ENCODE measurements around the gene SCGB2B2.

Gene SCGB2B2

GRCh38 chr19:34677386-34678084, 576 bp upstream of the SCGB2B2 start, which contains the start of gene ZNF302:
Gene ZNF302 (plus strand): TSS chr19:34677678. CDS start chr19:34678805, 1,127 bp downstream.
- peak within 1 kb of the TSS; percentile 99 for H3K56ac ChIP-seq (ENCODE audit: low read length)
- no CpG with 5 or more reads among the region's 74 CpGs for WGBS (ENCODE audit: extremely low coverage, insufficient coverage, low lambda C conversion rate)

GRCh38 chr19:34675919-34676318, 1.0 kb downstream of the SCGB2B2 start:
- Histone ChIP-seq H3K4me3 (ENCODE audit: low read length) (no peak overlapping the region), H3K9ac (ENCODE audit: low read length) (no peak overlapping the region), H3K4me2 (ENCODE audit: low read length) (no peak overlapping the region), H3K4ac (ENCODE audit: low read depth, low read length) (no peak overlapping the region), H3K18ac (ENCODE audit: low read length) (no peak overlapping the region), H2AK5ac (ENCODE audit: low read length) (no peak overlapping the region), H4K8ac (ENCODE audit: low read depth, low read length) (no peak overlapping the region), H3K56ac (ENCODE audit: low read length) (no peak overlapping the region), H3K27me3 (ENCODE audit: insufficient read depth, low read length, poor library complexity) (no peaks in the 10 kb centered on the region), H3K79me2 (ENCODE audit: control insufficient read depth, insufficient read depth, low read length) (no peaks in the 10 kb centered on the region), H3K27ac (ENCODE audit: low read depth, low read length) (no peak overlapping the region), H3K36me3 (ENCODE audit: control insufficient read depth, insufficient read depth, low read length) (peaks cover 2% of the 10 kb centered on the region), H2BK15ac (replicated peaks; ENCODE audit: low read depth) (no peak overlapping the region), H4K5ac (ENCODE audit: low read length) (no peak overlapping the region), H3K23ac (ENCODE audit: low read length) (no peak overlapping the region), H2BK5ac (ENCODE audit: low read length) (no peak overlapping the region), H2BK120ac (ENCODE audit: low read depth, low read length) (no peak overlapping the region), H3K4me1 (ENCODE audit: control insufficient read depth, low read depth, low read length) (no peaks in the 10 kb centered on the region), H3K79me1 (ENCODE audit: low read length) (no peaks in the 10 kb centered on the region)
- no CpG with 5 or more reads among the region's 9 CpGs for WGBS (ENCODE audit: extremely low coverage, insufficient coverage, low lambda C conversion rate)
- no peak for DNase-seq

More at GRCh38 chr19:34677386-34678084, 576 bp upstream of the SCGB2B2 start, which contains the start of gene ZNF302:
- Histone ChIP-seq H2AK5ac (ENCODE audit: low read length) (no peak within 1 kb of the TSS), H3K4me3 (ENCODE audit: low read length) (peak within 1 kb of the TSS; percentile 78), H3K23ac (ENCODE audit: low read length) (no peak within 1 kb of the TSS), H3K79me2 (ENCODE audit: control insufficient read depth, insufficient read depth, low read length) (no peaks in the 10 kb centered on the region), H3K36me3 (ENCODE audit: control insufficient read depth, insufficient read depth, low read length) (peaks cover 3% of the 10 kb centered on the region), H3K27me3 (ENCODE audit: insufficient read depth, low read length, poor library complexity) (no peaks in the 10 kb centered on the region), H3K9ac (ENCODE audit: low read length) (peak within 1 kb of the TSS; percentile 94), H3K18ac (ENCODE audit: low read length) (peak within 1 kb of the TSS; percentile 51), H3K79me1 (ENCODE audit: low read length) (no peaks in the 10 kb centered on the region), H3K4me1 (ENCODE audit: control insufficient read depth, low read depth, low read length) (no peaks in the 10 kb centered on the region), H4K5ac (ENCODE audit: low read length) (no peak within 1 kb of the TSS), H2BK120ac (ENCODE audit: low read depth, low read length) (no peak within 1 kb of the TSS), H3K27ac (ENCODE audit: low read depth, low read length) (peak within 1 kb of the TSS; percentile 88), H3K4ac (ENCODE audit: low read depth, low read length) (peak within 1 kb of the TSS; percentile 28), H2BK5ac (ENCODE audit: low read length) (peak within 1 kb of the TSS; percentile 76), H3K4me2 (ENCODE audit: low read length) (peak within 1 kb of the TSS; percentile 50), H4K8ac (ENCODE audit: low read depth, low read length) (no peak within 1 kb of the TSS), H2BK15ac (replicated peaks; ENCODE audit: low read depth) (no peak within 1 kb of the TSS)
- peak; percentile 99 for DNase-seq

- H2BK120ac ChIP-seq (ENCODE audit: low read depth, low read length): no peak overlapping the region
- no peaks in the 10 kb centered on the region for H3K4me1 ChIP-seq (ENCODE audit: control insufficient read depth, low read depth, low read length)
- no peak overlapping the region for H4K5ac ChIP-seq (ENCODE audit: low read length)
- no peak overlapping the region for H3K27ac ChIP-seq (ENCODE audit: low read depth, low read length)
- no peaks in the 10 kb centered on the region for H3K79me1 ChIP-seq (ENCODE audit: low read length)
- H3K4me3 ChIP-seq (ENCODE audit: low read length): no peak overlapping the region
- DNase-seq: no peak
- no peak overlapping the region for H2BK15ac ChIP-seq (replicated peaks; ENCODE audit: low read depth)
- no peak overlapping the region for H3K9ac ChIP-seq (ENCODE audit: low read length)
- no peak overlapping the region for H3K4ac ChIP-seq (ENCODE audit: low read depth, low read length)
- H3K56ac ChIP-seq (ENCODE audit: low read length): no peak overlapping the region
- no peak overlapping the region for H4K8ac ChIP-seq (ENCODE audit: low read depth, low read length)
- no peaks in the 10 kb centered on the region for H3K27me3 ChIP-seq (ENCODE audit: insufficient read depth, low read length, poor library complexity)
- peaks cover 2% of the 10 kb centered on the region for H3K36me3 ChIP-seq (ENCODE audit: control insufficient read depth, insufficient read depth, low read length)
- H3K18ac ChIP-seq (ENCODE audit: low read length): no peak overlapping the region
- no peak overlapping the region for H2AK5ac ChIP-seq (ENCODE audit: low read length)
- H3K79me2 ChIP-seq (ENCODE audit: control insufficient read depth, insufficient read depth, low read length): no peaks in the 10 kb centered on the region
- H3K4me2 ChIP-seq (ENCODE audit: low read length): no peak overlapping the region
- no peak overlapping the region for H2BK5ac ChIP-seq (ENCODE audit: low read length)
- no CpG with 5 or more reads among the region's 3 CpGs for WGBS (ENCODE audit: extremely low coverage, insufficient coverage, low lambda C conversion rate)
- H3K23ac ChIP-seq (ENCODE audit: low read length): no peak overlapping the region
Observed at GRCh38 chr19:34675250-34675649, 1.7 kb downstream of the SCGB2B2 start.

GRCh38 chr19:34673590-34673989, 3.4 kb downstream of the SCGB2B2 start:
- Histone ChIP-seq H3K27ac (ENCODE audit: low read depth, low read length) (no peak overlapping the region), H2BK5ac (ENCODE audit: low read length) (no peak overlapping the region), H3K56ac (ENCODE audit: low read length) (no peak overlapping the region), H3K9ac (ENCODE audit: low read length) (no peak overlapping the region), H2BK120ac (ENCODE audit: low read depth, low read length) (no peak overlapping the region), H3K4me2 (ENCODE audit: low read length) (no peak overlapping the region), H2BK15ac (replicated peaks; ENCODE audit: low read depth) (no peak overlapping the region), H3K79me1 (ENCODE audit: low read length) (no peaks in the 10 kb centered on the region), H3K18ac (ENCODE audit: low read length) (no peak overlapping the region), H3K79me2 (ENCODE audit: control insufficient read depth, insufficient read depth, low read length) (no peaks in the 10 kb centered on the region), H4K8ac (ENCODE audit: low read depth, low read length) (no peak overlapping the region), H3K36me3 (ENCODE audit: control insufficient read depth, insufficient read depth, low read length) (no peaks in the 10 kb centered on the region), H2AK5ac (ENCODE audit: low read length) (no peak overlapping the region), H4K5ac (ENCODE audit: low read length) (no peak overlapping the region), H3K27me3 (ENCODE audit: insufficient read depth, low read length, poor library complexity) (no peaks in the 10 kb centered on the region), H3K4me1 (ENCODE audit: control insufficient read depth, low read depth, low read length) (no peaks in the 10 kb centered on the region), H3K23ac (ENCODE audit: low read length) (no peak overlapping the region), H3K4me3 (ENCODE audit: low read length) (no peak overlapping the region), H3K4ac (ENCODE audit: low read depth, low read length) (no peak overlapping the region)
- DNase-seq: no peak
- WGBS (ENCODE audit: extremely low coverage, insufficient coverage, low lambda C conversion rate): no CpG with 5 or more reads among the region's 3 CpGs

GRCh38 chr19:34671972-34672371, 5.0 kb downstream of the SCGB2B2 start:
- no peaks in the 10 kb centered on the region for H3K79me2 ChIP-seq (ENCODE audit: control insufficient read depth, insufficient read depth, low read length)
- H3K4me1 ChIP-seq (ENCODE audit: control insufficient read depth, low read depth, low read length): no peaks in the 10 kb centered on the region
- no CpG with 5 or more reads among the region's 3 CpGs for WGBS (ENCODE audit: extremely low coverage, insufficient coverage, low lambda C conversion rate)
- no peak overlapping the region for H3K27ac ChIP-seq (ENCODE audit: low read depth, low read length)
- H3K4ac ChIP-seq (ENCODE audit: low read depth, low read length): no peak overlapping the region
- no peak overlapping the region for H3K4me2 ChIP-seq (ENCODE audit: low read length)
- no peak overlapping the region for H2BK15ac ChIP-seq (replicated peaks; ENCODE audit: low read depth)
- H2BK5ac ChIP-seq (ENCODE audit: low read length): no peak overlapping the region
- H3K4me3 ChIP-seq (ENCODE audit: low read length): no peak overlapping the region
- no peak overlapping the region for H4K5ac ChIP-seq (ENCODE audit: low read length)
- H3K56ac ChIP-seq (ENCODE audit: low read length): no peak overlapping the region
- no peaks in the 10 kb centered on the region for H3K79me1 ChIP-seq (ENCODE audit: low read length)
- no peak overlapping the region for H3K23ac ChIP-seq (ENCODE audit: low read length)
- no peak overlapping the region for H2BK120ac ChIP-seq (ENCODE audit: low read depth, low read length)
- no peaks in the 10 kb centered on the region for H3K36me3 ChIP-seq (ENCODE audit: control insufficient read depth, insufficient read depth, low read length)
- no peak overlapping the region for H4K8ac ChIP-seq (ENCODE audit: low read depth, low read length)
- H2AK5ac ChIP-seq (ENCODE audit: low read length): no peak overlapping the region
- no peak overlapping the region for H3K9ac ChIP-seq (ENCODE audit: low read length)
- H3K27me3 ChIP-seq (ENCODE audit: insufficient read depth, low read length, poor library complexity): no peaks in the 10 kb centered on the region
- DNase-seq: no peak
- H3K18ac ChIP-seq (ENCODE audit: low read length): no peak overlapping the region

GRCh38 chr19:34669305-34669704, 7.7 kb downstream of the SCGB2B2 start:
- no peaks in the 10 kb centered on the region for H3K79me1 ChIP-seq (ENCODE audit: low read length)
- H3K56ac ChIP-seq (ENCODE audit: low read length): no peak overlapping the region
- H3K4me2 ChIP-seq (ENCODE audit: low read length): no peak overlapping the region
- H2BK15ac ChIP-seq (replicated peaks; ENCODE audit: low read depth): no peak overlapping the region
- no CpG with 5 or more reads among the region's 7 CpGs for WGBS (ENCODE audit: extremely low coverage, insufficient coverage, low lambda C conversion rate)
- no peak overlapping the region for H4K5ac ChIP-seq (ENCODE audit: low read length)
- H3K79me2 ChIP-seq (ENCODE audit: control insufficient read depth, insufficient read depth, low read length): no peaks in the 10 kb centered on the region
- no peak for DNase-seq
- H3K18ac ChIP-seq (ENCODE audit: low read length): no peak overlapping the region
- no peak overlapping the region for H2BK120ac ChIP-seq (ENCODE audit: low read depth, low read length)
- H2BK5ac ChIP-seq (ENCODE audit: low read length): no peak overlapping the region
- H3K27me3 ChIP-seq (ENCODE audit: insufficient read depth, low read length, poor library complexity): no peaks in the 10 kb centered on the region
- no peak overlapping the region for H2AK5ac ChIP-seq (ENCODE audit: low read length)
- H3K4me1 ChIP-seq (ENCODE audit: control insufficient read depth, low read depth, low read length): no peaks in the 10 kb centered on the region
- H3K36me3 ChIP-seq (ENCODE audit: control insufficient read depth, insufficient read depth, low read length): no peaks in the 10 kb centered on the region
- H3K4me3 ChIP-seq (ENCODE audit: low read length): no peak overlapping the region
- H4K8ac ChIP-seq (ENCODE audit: low read depth, low read length): no peak overlapping the region
- no peak overlapping the region for H3K4ac ChIP-seq (ENCODE audit: low read depth, low read length)
- H3K27ac ChIP-seq (ENCODE audit: low read depth, low read length): no peak overlapping the region
- no peak overlapping the region for H3K9ac ChIP-seq (ENCODE audit: low read length)
- H3K23ac ChIP-seq (ENCODE audit: low read length): no peak overlapping the region
